ENCODE data around the gene PRSS38. TPM values are rescaled to one million over a fixed set of nuclear protein-coding genes. Genes with fewer than 3 reads are reported as not detected.

The PRSS38 gene
- total and polyA plus RNA-seq, 11 donors: not detected

DNA sequence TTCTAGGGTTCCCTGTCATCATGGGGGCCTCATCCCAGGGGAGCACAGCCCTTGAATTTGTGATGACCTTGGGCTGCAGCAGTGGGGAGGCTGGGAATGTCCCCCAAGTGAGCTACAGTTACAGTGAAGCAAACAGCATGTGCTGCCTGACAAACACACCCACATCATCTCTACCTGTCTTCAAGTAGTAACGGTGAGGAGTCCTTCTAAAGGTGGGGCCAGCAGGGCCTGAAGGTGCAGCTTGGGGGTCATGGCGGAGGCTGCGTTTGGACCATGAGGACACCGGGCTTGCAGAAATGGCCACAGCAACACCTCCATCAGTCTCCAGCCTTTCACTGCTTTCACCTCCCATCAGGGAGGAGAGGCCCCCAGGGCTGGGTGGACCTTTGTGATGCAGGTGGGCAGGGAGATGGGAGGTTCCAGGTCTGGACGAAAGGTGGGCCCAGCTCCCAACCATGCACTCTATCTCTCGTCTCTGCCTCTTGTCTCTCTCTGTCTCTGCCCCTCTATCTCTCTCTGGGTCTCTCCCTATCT lies 76.5 kb downstream of the PRSS38 start:
- Histone ChIP-seq H3K36me3 (no peaks in the 10 kb centered on the region), H3K27me3 (no peaks in the 10 kb centered on the region), H3K9me3 (no peaks in the 10 kb centered on the region), H3K4me1 (peaks cover 0 to 13% (median 4%) of the 10 kb centered on the region in 12 donors), H3K4me3 (no peak overlapping the region), H3K27ac (peak overlapping the region in 2 of 12 donors; percentile 4 to 46)
- DNase-seq (peak in 2 of 5 donors; percentile 9 to 27), ATAC-seq (no peak)
- TF ChIP-seq, protein P1, sequence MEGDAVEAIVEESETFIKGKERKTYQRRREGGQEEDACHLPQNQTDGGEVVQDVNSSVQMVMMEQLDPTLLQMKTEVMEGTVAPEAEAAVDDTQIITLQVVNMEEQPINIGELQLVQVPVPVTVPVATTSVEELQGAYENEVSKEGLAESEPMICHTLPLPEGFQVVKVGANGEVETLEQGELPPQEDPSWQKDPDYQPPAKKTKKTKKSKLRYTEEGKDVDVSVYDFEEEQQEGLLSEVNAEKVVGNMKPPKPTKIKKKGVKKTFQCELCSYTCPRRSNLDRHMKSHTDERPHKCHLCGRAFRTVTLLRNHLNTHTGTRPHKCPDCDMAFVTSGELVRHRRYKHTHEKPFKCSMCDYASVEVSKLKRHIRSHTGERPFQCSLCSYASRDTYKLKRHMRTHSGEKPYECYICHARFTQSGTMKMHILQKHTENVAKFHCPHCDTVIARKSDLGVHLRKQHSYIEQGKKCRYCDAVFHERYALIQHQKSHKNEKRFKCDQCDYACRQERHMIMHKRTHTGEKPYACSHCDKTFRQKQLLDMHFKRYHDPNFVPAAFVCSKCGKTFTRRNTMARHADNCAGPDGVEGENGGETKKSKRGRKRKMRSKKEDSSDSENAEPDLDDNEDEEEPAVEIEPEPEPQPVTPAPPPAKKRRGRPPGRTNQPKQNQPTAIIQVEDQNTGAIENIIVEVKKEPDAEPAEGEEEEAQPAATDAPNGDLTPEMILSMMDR (IDR thresholded peaks at IDR 0.05): no peak
- TF ChIP-seq POLR2A (IDR thresholded peaks at IDR 0.05): no peak
- intact Hi-C loops (cut with DNase I): no loop called here
- WGBS, 4 donors: 87 to 99% (median 94%) methylated on average over 6 of the region's 6 CpGs

DNA sequence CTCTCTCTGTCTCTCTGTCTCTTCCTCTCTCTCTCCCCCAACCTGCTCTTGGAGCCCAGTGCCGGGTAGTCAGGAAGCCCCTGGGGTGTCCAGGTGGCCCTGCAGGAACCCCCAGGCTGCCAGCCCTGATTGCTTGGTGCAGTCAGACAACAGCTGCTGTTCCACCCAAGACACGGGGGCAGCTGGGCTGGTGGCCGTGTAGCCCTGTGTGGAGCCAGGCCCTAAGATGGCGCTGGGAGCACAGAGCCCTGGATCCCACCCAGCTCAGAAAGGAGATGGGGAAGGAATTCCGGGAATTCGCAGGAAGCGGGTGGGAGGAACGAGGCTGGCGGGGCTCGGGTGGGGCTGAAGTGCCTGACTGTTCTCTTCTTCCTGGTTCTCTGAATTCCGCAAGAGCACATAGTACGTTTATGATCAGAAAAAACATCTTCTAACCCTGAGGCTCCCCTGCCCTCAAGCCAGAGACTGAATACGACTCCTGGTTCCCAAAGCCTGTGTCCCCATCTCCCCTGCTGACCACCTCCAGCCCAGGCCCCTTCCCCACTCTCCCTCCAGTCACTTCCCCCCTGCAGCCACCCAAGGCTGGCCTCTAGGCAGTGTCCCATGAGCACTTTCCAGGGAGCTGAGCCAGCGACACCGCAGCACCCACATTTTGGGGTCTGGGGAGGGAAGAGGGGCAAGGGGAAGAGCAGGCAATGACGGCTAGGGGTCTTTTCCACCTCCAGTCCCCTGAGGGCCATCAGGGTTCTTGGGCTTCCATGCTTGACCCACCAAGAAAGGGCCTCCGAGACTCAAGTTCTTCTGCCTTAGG lies 77.2 kb downstream of the PRSS38 start:
- ATAC-seq (no peak), DNase-seq (peak; percentile 7 to 64 (median 25))
- no peak overlapping the region for H3K4me3 ChIP-seq
- 50 to 67% (median 59%) methylated on average over 17 of the region's 17 CpGs for WGBS, 4 donors
- H3K4me1 ChIP-seq: peaks cover 0 to 7% (median 0%) of the 10 kb centered on the region in 12 donors
- intact Hi-C loops (cut with DNase I): no loop called here
- H3K36me3 ChIP-seq: no peaks in the 10 kb centered on the region
- no peak for TF ChIP-seq POLR2A (IDR thresholded peaks at IDR 0.05)
- TF ChIP-seq, protein P1 (IDR thresholded peaks at IDR 0.05): no peak
- H3K9me3 ChIP-seq: no peaks in the 10 kb centered on the region
- H3K27ac ChIP-seq: peak overlapping the region in 2 of 12 donors; percentile 4 to 46
- no peaks in the 10 kb centered on the region for H3K27me3 ChIP-seq

DNA sequence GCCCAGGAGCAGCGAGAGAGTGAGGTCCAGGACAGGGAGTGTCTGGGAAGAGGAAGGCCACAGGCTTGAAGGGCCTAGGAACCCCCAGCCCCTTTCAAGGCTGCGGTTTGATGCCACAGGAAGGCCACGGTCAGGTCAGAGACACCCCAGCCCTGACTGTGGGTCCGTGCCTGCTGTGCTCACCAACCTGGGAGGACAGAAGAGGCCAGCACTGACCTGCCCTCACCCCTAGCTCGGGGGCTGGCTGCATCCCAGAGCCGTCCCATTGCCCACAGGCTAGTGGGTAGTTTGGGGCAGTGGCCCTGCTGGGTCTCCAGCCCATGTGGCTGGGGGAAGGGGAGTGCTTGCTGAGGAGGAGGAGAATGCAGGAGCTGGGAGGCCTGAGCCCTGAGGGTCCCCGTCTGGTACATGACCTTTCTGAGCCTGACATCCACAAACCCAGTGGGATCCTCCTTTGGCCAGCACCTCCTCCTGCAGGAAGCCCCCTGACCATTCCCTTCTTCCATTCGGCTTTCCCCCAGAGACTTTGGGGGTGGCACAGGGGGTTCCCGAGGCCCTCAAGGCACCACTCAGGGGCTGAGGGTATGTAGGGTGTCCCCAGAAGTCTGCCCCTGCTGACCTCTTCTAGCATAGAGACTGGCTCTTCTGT lies 77.9 kb downstream of the PRSS38 start:
- Histone ChIP-seq H3K4me1 (peaks cover 0 to 7% (median 0%) of the 10 kb centered on the region in 12 donors), H3K36me3 (no peaks in the 10 kb centered on the region), H3K9me3 (no peaks in the 10 kb centered on the region), H3K27me3 (no peaks in the 10 kb centered on the region), H3K4me3 (no peak overlapping the region), H3K27ac (no peak overlapping the region)
- TF ChIP-seq, protein P1 (IDR thresholded peaks at IDR 0.05): no peak
- TF ChIP-seq POLR2A (IDR thresholded peaks at IDR 0.05): no peak
- no peak for ATAC-seq
- 81 to 95% (median 93%) methylated on average over 8 to 9 of the region's 9 CpGs for WGBS, 4 donors
- DNase-seq: peak in 4 of 5 donors; percentile 5 to 41 (median 8)
- intact Hi-C loops (cut with DNase I): no loop called here
